ENCODE data around the gene SUSD1. TPM values are rescaled to one million over a fixed set of nuclear protein-coding genes. Genes with fewer than 3 reads are reported as not detected.
"Not testable (repeated sequence)": the region's sequence is repeated elsewhere in the genome, so short reads cannot be mapped to it uniquely, and the experiment has no call there.

SUSD1 gene
- total RNA-seq, 1 experiment from 2014 or later: 7.9 TPM

GRCh38 chr9:112135706-112136105 is 39.4 kb downstream of the SUSD1 start:
- Histone ChIP-seq H3K9me3 (ENCODE audit: control insufficient read depth in 1 of 2, insufficient read depth in 1 of 2, low read depth in 1 of 2, low read length in 2 of 2) (peaks cover 4 to 5% of the 10 kb centered on the region in 2 experiments; a peak in 2 of 4 replicates), H3K36me3 (ENCODE audit: control insufficient read depth in 1 of 2, insufficient read depth in 2 of 2, low read length in 2 of 2) (no peaks in the 10 kb centered on the region), H3K27ac (ENCODE audit: low read depth, low read length) (no peak overlapping the region), H3K9me2 (ENCODE audit: insufficient read depth) (no peaks in the 10 kb centered on the region), H3K9ac (ENCODE audit: low read length) (no peak overlapping the region), H3K4me1 (ENCODE audit: control insufficient read depth in 1 of 2, insufficient read depth in 2 of 2, low read length in 2 of 2) (no peaks in the 10 kb centered on the region), H4K20me1 (ENCODE audit: insufficient read depth) (no peaks in the 10 kb centered on the region), H3K4me2 (ENCODE audit: low read length) (no peak overlapping the region), H3K4me3 (replicated peaks in 1 of 2; ENCODE audit: low read depth in 1 of 2, low read length in 2 of 2) (no peak overlapping the region), H3K79me2 (ENCODE audit: insufficient read depth, low read length) (no peaks in the 10 kb centered on the region), H3K27me3 (ENCODE audit: insufficient read depth, low read length) (no peaks in the 10 kb centered on the region), H2AFZ (ENCODE audit: low read depth, low read length, poor library complexity, severe bottlenecking) (no peak overlapping the region)
- CTCF ChIA-PET: no interaction called here
- BruUV-seq (replicated peaks): no TSS peak
- TF ChIP-seq ELF1 (IDR thresholded peaks at IDR 0.05; ENCODE audit: borderline replicate concordance, low read depth) (no peak), EZH2 (IDR thresholded peaks at IDR 0.05) (no peak), POLR2A (IDR thresholded peaks at IDR 0.05; ENCODE audit: borderline replicate concordance, extremely low read depth, insufficient read depth, insufficient read length) (no peak), FOSL1 (IDR thresholded peaks at IDR 0.05; ENCODE audit: low read depth) (no peak), MAX (IDR thresholded peaks at IDR 0.05) (no peak), REST (IDR thresholded peaks at IDR 0.05; ENCODE audit: low read depth) (no peak)
- POLR2A ChIA-PET: no interaction called here
- RAD21 ChIA-PET (ENCODE audit: low non-redundant PET in 1 of 2, low total read pairs in 2 of 2, uncharacterized antibody in 2 of 2, unreplicated experiment in 2 of 2): no interaction called here
- no peak for ATAC-seq
- DNase-seq (ENCODE audit: low read depth, low spot score): no peak
- intact Hi-C loops (cut with micrococcal nuclease): no loop called here

- H3K4me3 ChIP-seq (replicated peaks in 1 of 2; ENCODE audit: low read depth in 1 of 2, low read length in 2 of 2); H3K27ac ChIP-seq (ENCODE audit: low read depth, low read length); CTCF ChIA-PET; H3K27me3 ChIP-seq (ENCODE audit: insufficient read depth, low read length); H3K9ac ChIP-seq (ENCODE audit: low read length); RAD21 ChIA-PET (ENCODE audit: low non-redundant PET in 1 of 2, low total read pairs in 2 of 2, uncharacterized antibody in 2 of 2, unreplicated experiment in 2 of 2); H3K79me2 ChIP-seq (ENCODE audit: insufficient read depth, low read length); H3K36me3 ChIP-seq (ENCODE audit: control insufficient read depth in 1 of 2, insufficient read depth in 2 of 2, low read length in 2 of 2); H3K9me2 ChIP-seq (ENCODE audit: insufficient read depth); BruUV-seq (replicated peaks); H3K4me2 ChIP-seq (ENCODE audit: low read length); DNase-seq (ENCODE audit: low read depth, low spot score); H4K20me1 ChIP-seq (ENCODE audit: insufficient read depth); H2AFZ ChIP-seq (ENCODE audit: low read depth, low read length, poor library complexity, severe bottlenecking); ATAC-seq; intact Hi-C loops (cut with micrococcal nuclease); H3K9me3 ChIP-seq (ENCODE audit: control insufficient read depth in 1 of 2, insufficient read depth in 1 of 2, low read depth in 1 of 2, low read length in 2 of 2); H3K4me1 ChIP-seq (ENCODE audit: control insufficient read depth in 1 of 2, insufficient read depth in 2 of 2, low read length in 2 of 2): not testable (repeated sequence)
- POLR2A ChIA-PET: interaction anchor here (1.0 kb wide), 1 partner anchor 246 kb away, joined by 4 read pairs; the partner anchor contains the start of gene HSDL2
Observed at GRCh38 chr9:112133806-112134205, 41.3 kb downstream of the SUSD1 start.

All from HCT116 (cell line).